NT2/D1 (cell line): ENCODE results near the gene ST6GAL2.

ENCODE experiments used
- SUZ12 ChIP-seq: IDR thresholded peaks from 2 replicates; pipeline ENCODE4 v1.6.1; 2011; ENCODE audit not compliant: insufficient read length, insufficient read depth; ENCODE audit errors: extremely low read depth
- YY1 ChIP-seq: IDR thresholded peaks from 2 replicates; pipeline ENCODE4 v1.6.1; 2011; ENCODE audit not compliant: insufficient read length, insufficient read depth
- ZNF274 ChIP-seq: IDR thresholded peaks from 2 replicates; pipeline ENCODE4 v1.6.1; 2011; ENCODE audit warnings: mild to moderate bottlenecking, low read depth, low read length

GRCh38 chr2:106798826-106799552 is 87.0 kb downstream of the ST6GAL2 start:
- TF ChIP-seq YY1: no peak
- TF ChIP-seq ZNF274: no peak
- no peak for TF ChIP-seq SUZ12
